K562 (cell line): ENCODE results near the gene GUCA1A. TPM values are rescaled to one million over a fixed set of nuclear protein-coding genes. Genes with fewer than 3 reads are reported as not detected.
A peak's percentile ranks its signal among the peaks of the same experiment; 100 is the strongest.

Experiments used
- ATAC-seq: fragments of 200-7000 bp; cut with Tn5 transposase; 3 replicates; pipeline ENCODE4 v1.9.1; 2020; ENCODE audit warnings: moderate library complexity
- BruUV-seq: library from RNA; stranded (reverse); fragments of 400-500 nt; replicated peaks from 2 replicates; lab custom pipeline; 2021; lab: Mats Ljungman, UMichigan
- CTCF ChIA-PET: fragments of 300-600 bp; formaldehyde crosslinking; extraction: SDS; loops from one replicate; lab custom pipeline; 2021; ENCODE audit warnings: low intra/inter-chr PET ratio; lab: Yijun Ruan, JAX
- POLR2A ChIA-PET: fragments of 300-600, 350-650 bp; sonication (Branson Sonifier 250); formaldehyde crosslinking; extraction: SDS; loops from one replicate; lab custom pipeline; 2021; ENCODE audit warnings: antibody characterized with exemption, inconsistent platforms; lab: Yijun Ruan, JAX
- DNase-seq, 4 experiments: peaks; one replicate each; pipeline versions ENCODE4 v3.0.0 to v3.0.0-alpha.2; 2011 to 2018; ENCODE audit warnings: low spot score in 3 of 4, mixed read lengths in 3 of 4; ENCODE audit errors: extremely low read depth in 1 of 4
- FAIRE-seq: peaks from 2 replicates; lab custom pipeline; 2011; peaks lifted over from hg19 to GRCh38; lab: Jason Lieb, UNC
- H2AFZ ChIP-seq: 2 replicates; pipeline ENCODE4 v1.6.0; 2011; ENCODE audit warnings: low read depth, low read length, control low read depth, inconsistent platforms
- H3K27ac ChIP-seq: fragments of 200-600 bp; 3 replicates; pipeline ENCODE4 v1.8.0; 2011; ENCODE audit warnings: low read depth, mild to moderate bottlenecking, control low read depth, inconsistent platforms, low read length, moderate library complexity, mixed read lengths; ENCODE audit errors: extremely low read depth
- H3K27me3 ChIP-seq, 2 experiments: fragments of 300-600 bp in 1 of 2; 2 replicates in 1 of 2; 3 replicates in 1 of 2; pipeline versions ENCODE4 v1.6.0 to v1.8.0; 2011; ENCODE audit warnings: inconsistent platforms in 2 of 2, low read length in 2 of 2, mild to moderate bottlenecking in 1 of 2, mixed read lengths in 1 of 2, moderate library complexity in 1 of 2; ENCODE audit not compliant: control insufficient read depth in 2 of 2, insufficient read depth in 2 of 2
- H3K36me3 ChIP-seq: fragments of 300-600 bp; 3 replicates; pipeline ENCODE4 v1.8.0; 2011; ENCODE audit warnings: mild to moderate bottlenecking, low read length, inconsistent platforms; ENCODE audit not compliant: control insufficient read depth, insufficient read depth
- H3K4me1 ChIP-seq, 2 experiments: fragments of 200-600 bp in 1 of 2; replicated peaks in 1 of 2; 2 replicates in 1 of 2; 3 replicates in 1 of 2; pipeline versions ENCODE4 v1.5.1 to v1.8.0; 2011; ENCODE audit warnings: inconsistent platforms in 2 of 2, low read length in 2 of 2, mild to moderate bottlenecking in 1 of 2, mixed read lengths in 1 of 2, moderate library complexity in 1 of 2; ENCODE audit not compliant: control insufficient read depth in 2 of 2, insufficient read depth in 2 of 2
- H3K4me2 ChIP-seq: 2 replicates; pipeline ENCODE4 v1.6.1; 2011; ENCODE audit warnings: low read length, control low read depth, inconsistent platforms, mixed read lengths; ENCODE audit not compliant: insufficient read depth
- H3K4me3 ChIP-seq: fragments of 200-600 bp; sonication (generic), shearing (Covaris generic); 2 replicates; pipeline ENCODE4 v1.5.1; 2016; ENCODE audit warnings: control low read depth, inconsistent platforms
- H3K79me2 ChIP-seq: fragments of 200-600 bp; 3 replicates; pipeline ENCODE4 v1.8.0; 2011; ENCODE audit warnings: low read length, inconsistent platforms; ENCODE audit not compliant: control insufficient read depth, insufficient read depth
- H3K9ac ChIP-seq, 2 experiments: 2 replicates each; pipeline versions ENCODE4 v1.6.0 to v1.6.1; 2011; ENCODE audit warnings: low read depth in 2 of 2, low read length in 2 of 2, control low read depth in 1 of 2, inconsistent platforms in 1 of 2, mild to moderate bottlenecking in 1 of 2, mixed read lengths in 1 of 2; ENCODE audit not compliant: insufficient read depth in 1 of 2
- H3K9me1 ChIP-seq: one replicate; pipeline ENCODE4 v1.6.0; 2011; ENCODE audit warnings: inconsistent platforms, mild to moderate bottlenecking, low read length, moderate library complexity; ENCODE audit not compliant: control insufficient read depth, insufficient read depth
- H3K9me3 ChIP-seq: replicated peaks from 2 replicates; pipeline ENCODE4 v1.5.1; 2011; ENCODE audit warnings: low read depth, low read length, inconsistent platforms; ENCODE audit not compliant: control insufficient read depth, insufficient read depth
- H4K20me1 ChIP-seq: replicated peaks from 2 replicates; pipeline ENCODE4 v1.6.1; 2011; ENCODE audit warnings: low read length, inconsistent platforms, mixed read lengths; ENCODE audit not compliant: control insufficient read depth, insufficient read depth
- BRD4 ChIP-seq: fragments of 200-600 bp; sonication (generic); IDR thresholded peaks from 2 replicates; pipeline ENCODE4 v1.6.1; 2017; ENCODE audit warnings: inconsistent platforms
- CEBPB ChIP-seq: fragments of 450-650 bp; IDR thresholded peaks from 2 replicates; pipeline ENCODE4 v1.6.1; 2016; ENCODE audit warnings: missing genetic modification characterization, missing compliant biosample characterization
- MAFK ChIP-seq: IDR thresholded peaks from 2 replicates; pipeline ENCODE4 v1.6.1; 2011; ENCODE audit warnings: low read length, improper control_type of control experiment
- POLR2B ChIP-seq: fragments of 450-650 bp; IDR thresholded peaks from 2 replicates; pipeline ENCODE4 v1.6.1; 2018; ENCODE audit warnings: low read depth; ENCODE audit not compliant: partially characterized antibody
- ZNF133 ChIP-seq: fragments of 250-450 bp; sonication (Bioruptor Pico); IDR thresholded peaks from 2 replicates; pipeline ENCODE4 v1.4.0; 2020; ENCODE audit warnings: mild to moderate bottlenecking
- WGBS: fragments of 100-300 bp; shearing (Covaris generic); methylation state at CpG from one replicate; pipeline ENCODE4 v1.1.6; 2016; ENCODE audit warnings: low coverage, mixed read lengths; ENCODE audit not compliant: insufficient coverage; ENCODE audit errors: missing lambda C conversion rate; 5-methylcytosine and 5-hydroxymethylcytosine counted together
- in situ Hi-C: fragments of 300-500 bp; cut with MboI; formaldehyde crosslinking; loops from 4 replicates; pipeline ENCODE4 v1.15.0; 2018; ENCODE audit warnings: inconsistent platforms, mixed read lengths
- intact Hi-C: fragments of 100-400 bp; cut with micrococcal nuclease; formaldehyde crosslinking; loops from 2 replicates; pipeline ENCODE4 v1.14.2; 2022
- polyA plus RNA-seq, 8 experiments: library from polyadenylated mRNA; depleted of rRNA in 4 of 8; stranded (reverse) in 5 of 8; unstranded in 3 of 8; fragments of >200 nt; fragmentation: Nextera tagmentation in 2 of 8; fragmentation: Illumina TruSeq in 1 of 8; extraction: Ambion mirVana in 2 of 8; extraction: Trizol in 1 of 8; gene quantifications; 2 replicates each; pipeline versions ENCODE4 v1.2.1 to v1.2.3, GENCODE V29; 2011 to 2014; ENCODE audit warnings: inconsistent platforms in 1 of 8, missing spikeins in 1 of 8
- total RNA-seq, 7 experiments: library from RNA; depleted of rRNA in 6 of 7; stranded (reverse); fragments of >200 nt in 6 of 7; fragmentation: Illumina TruSeq in 2 of 7; extraction: Trizol in 2 of 7; gene quantifications; 2 replicates each; pipeline versions ENCODE4 v1.2.1 to v1.2.3, GENCODE V29; 2011 to 2021; ENCODE audit warnings: low replicate concordance in 1 of 7
- TF ChIP-seq, protein P1 (sequence below): fragments of 250-450 bp; sonication (Bioruptor Pico); IDR thresholded peaks from 2 replicates; pipeline ENCODE4 v1.9.0; 2021; ENCODE audit warnings: mild to moderate bottlenecking

The GUCA1A gene
- total and polyA plus RNA-seq, 9 of the 15 experiments (the other 6 are each of a cell fraction or from before 2014, with no cell fraction given), result not detected

GRCh38 chr6:42138190-42138589 is 35.0 kb upstream of the GUCA1A start:
- Histone ChIP-seq H3K4me2 (no peak overlapping the region), H3K27me3 (no peaks in the 10 kb centered on the region)
- no peak for ATAC-seq
- 88% methylated on average over 6 of the region's 6 CpGs for WGBS
- peak; percentile 52 for FAIRE-seq
- TF ChIP-seq, protein P1, sequence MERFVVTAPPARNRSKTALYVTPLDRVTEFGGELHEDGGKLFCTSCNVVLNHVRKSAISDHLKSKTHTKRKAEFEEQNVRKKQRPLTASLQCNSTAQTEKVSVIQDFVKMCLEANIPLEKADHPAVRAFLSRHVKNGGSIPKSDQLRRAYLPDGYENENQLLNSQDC (CRISPR knock-in tag), result no peak
- TF ChIP-seq MAFK (no peak), POLR2B (no peak), ZNF133 (0 out of 2 replicates have a peak, but pooled peaks have one; percentile 5), CEBPB (tag) (peak; percentile 55; the same call in 1 of the 2 replicates), BRD4 (no peak)
- TF ChIP-seq, all 486 proteins: peak for 2
- CTCF ChIA-PET, result no interaction called here
- H3K4me1 ChIP-seq, result peaks cover 34 to 55% of the 10 kb centered on the region in 2 experiments
- H3K4me3 ChIP-seq, result no peak overlapping the region
- peak overlapping the region in 1 of 2 experiments; percentile 46; a peak in 2 of 4 replicates for H3K9ac ChIP-seq
- no peaks in the 10 kb centered on the region for H4K20me1 ChIP-seq
- H2AFZ ChIP-seq, result no peak overlapping the region
- H3K27ac ChIP-seq, result no peak overlapping the region
- intact Hi-C loops (no loop called here), in situ Hi-C loops (no loop called here)
- H3K79me2 ChIP-seq, result no peaks in the 10 kb centered on the region
- DNase-seq, result no peak
- H3K36me3 ChIP-seq, result no peaks in the 10 kb centered on the region
- POLR2A ChIA-PET, result interaction anchor here (0.7 to 2.2 kb wide), 9 partner anchors 9 to 178 kb away, joined by 3 to 18 read pairs (median 4); no protein-coding TSS in a partner anchor
- H3K9me3 ChIP-seq, result no peaks in the 10 kb centered on the region
- H3K9me1 ChIP-seq, result no peaks in the 10 kb centered on the region
- no TSS peak for BruUV-seq
